Measurements from ENCODE around the gene BAIAP2. TPM values are rescaled to one million over a fixed set of nuclear protein-coding genes. Genes with fewer than 3 reads are reported as not detected.

BAIAP2 gene
- total and polyA plus RNA-seq, 8 donors, result 4.7 to 16.4 (median 11.1) TPM

DNA sequence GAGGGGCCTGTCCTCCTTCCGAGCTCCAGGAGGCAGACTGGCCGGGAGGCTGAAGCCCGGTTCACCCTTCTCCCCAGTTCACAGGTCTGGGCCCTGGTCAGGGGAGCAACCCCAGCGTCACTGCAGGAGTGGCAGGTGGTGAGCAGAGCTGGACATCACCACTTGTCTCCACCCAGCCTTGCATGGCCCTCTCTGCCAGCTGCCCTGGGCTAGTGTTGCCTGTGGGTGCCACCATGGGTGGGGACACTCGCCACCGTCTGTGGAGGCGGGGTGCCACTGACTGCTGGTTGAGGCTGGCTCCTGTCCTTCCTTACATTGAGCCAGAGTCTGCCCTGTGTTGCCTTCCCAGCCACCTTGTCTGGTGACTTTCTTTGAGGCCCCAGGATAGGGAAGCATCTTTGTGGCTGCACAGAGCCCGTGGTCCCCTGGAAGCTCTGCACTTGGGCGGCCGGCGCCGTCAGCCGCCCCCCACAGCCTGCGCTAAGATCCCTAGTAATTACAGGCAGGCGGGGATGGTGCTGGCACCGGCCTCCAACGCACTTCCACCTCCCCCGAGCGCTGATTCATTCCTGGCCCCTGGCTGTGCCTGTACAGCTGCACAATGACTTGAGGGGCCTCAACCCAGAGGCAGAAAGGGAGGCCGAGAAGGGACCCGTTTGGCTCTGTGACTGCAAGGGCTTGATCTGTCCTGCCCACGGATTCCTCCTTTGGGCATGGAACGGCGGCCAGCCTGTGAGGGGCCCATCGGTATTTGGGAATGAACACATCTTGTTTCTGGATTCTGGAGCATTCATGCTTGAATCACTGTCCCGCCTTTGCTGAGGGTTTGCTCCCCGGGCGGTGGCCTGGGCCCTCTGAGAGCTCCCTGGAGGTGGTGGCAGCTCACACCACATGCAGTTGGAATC, 5.2 kb downstream of the BAIAP2 start:
- TF ChIP-seq, protein P1, sequence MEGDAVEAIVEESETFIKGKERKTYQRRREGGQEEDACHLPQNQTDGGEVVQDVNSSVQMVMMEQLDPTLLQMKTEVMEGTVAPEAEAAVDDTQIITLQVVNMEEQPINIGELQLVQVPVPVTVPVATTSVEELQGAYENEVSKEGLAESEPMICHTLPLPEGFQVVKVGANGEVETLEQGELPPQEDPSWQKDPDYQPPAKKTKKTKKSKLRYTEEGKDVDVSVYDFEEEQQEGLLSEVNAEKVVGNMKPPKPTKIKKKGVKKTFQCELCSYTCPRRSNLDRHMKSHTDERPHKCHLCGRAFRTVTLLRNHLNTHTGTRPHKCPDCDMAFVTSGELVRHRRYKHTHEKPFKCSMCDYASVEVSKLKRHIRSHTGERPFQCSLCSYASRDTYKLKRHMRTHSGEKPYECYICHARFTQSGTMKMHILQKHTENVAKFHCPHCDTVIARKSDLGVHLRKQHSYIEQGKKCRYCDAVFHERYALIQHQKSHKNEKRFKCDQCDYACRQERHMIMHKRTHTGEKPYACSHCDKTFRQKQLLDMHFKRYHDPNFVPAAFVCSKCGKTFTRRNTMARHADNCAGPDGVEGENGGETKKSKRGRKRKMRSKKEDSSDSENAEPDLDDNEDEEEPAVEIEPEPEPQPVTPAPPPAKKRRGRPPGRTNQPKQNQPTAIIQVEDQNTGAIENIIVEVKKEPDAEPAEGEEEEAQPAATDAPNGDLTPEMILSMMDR (IDR thresholded peaks at IDR 0.05), result no peak
- intact Hi-C loops (cut with DNase I), result no loop called here
- Histone ChIP-seq H3K27me3 (no peaks in the 10 kb centered on the region), H3K4me3 (no peak overlapping the region), H3K27ac (no peak overlapping the region), H3K36me3 (no peaks in the 10 kb centered on the region), H3K4me1 (peaks cover 11 to 27% (median 26%) of the 10 kb centered on the region in 3 donors), H3K9me3 (no peaks in the 10 kb centered on the region)
- FAIRE-seq (no peak), DNase-seq (peak in 2 of 6 donors; percentile 33 to 71), ATAC-seq (no peak)
- WGBS, 2 donors, result 76 to 84% methylated on average over 28 of the region's 28 CpGs

DNA sequence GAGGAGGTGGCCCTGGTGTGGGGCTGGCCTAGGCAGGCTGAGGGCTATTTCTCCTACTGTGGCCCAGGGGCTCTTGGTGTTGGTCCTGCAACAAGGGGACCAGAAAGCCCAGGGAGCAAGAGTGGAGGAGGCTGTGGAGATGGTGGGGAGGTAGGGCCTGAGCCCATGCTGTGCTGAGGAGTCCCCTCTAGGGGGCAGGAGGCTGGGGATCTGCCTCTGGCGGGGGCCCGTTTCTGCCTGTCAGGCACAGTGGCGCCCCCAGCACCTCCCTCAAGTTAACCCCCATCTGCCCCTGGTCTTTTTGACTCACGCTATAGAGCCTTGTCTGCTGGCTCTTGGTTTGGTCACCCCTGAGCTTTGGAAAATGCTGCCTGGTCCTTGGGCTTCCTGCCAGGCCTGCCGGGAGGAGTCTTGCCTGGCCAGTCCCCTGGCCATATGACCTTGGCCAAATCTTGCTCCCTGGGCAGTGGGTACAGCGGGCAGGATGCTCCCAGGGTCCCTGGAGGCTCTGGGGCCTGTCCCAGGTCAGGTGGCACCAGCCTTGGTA, 5.9 kb downstream of the BAIAP2 start:
- WGBS, 2 donors, result 29 to 34% methylated on average over 6 of the region's 6 CpGs
- no peak for ATAC-seq
- intact Hi-C loops (cut with DNase I), result no loop called here
- H3K27ac ChIP-seq, result no peak overlapping the region
- no peak for FAIRE-seq
- DNase-seq, result peak in 2 of 6 donors; percentile 51 to 58
- H3K4me1 ChIP-seq, result peaks cover 11 to 28% (median 27%) of the 10 kb centered on the region in 3 donors
- no peak overlapping the region for H3K4me3 ChIP-seq
- H3K36me3 ChIP-seq, result no peaks in the 10 kb centered on the region
- H3K9me3 ChIP-seq, result no peaks in the 10 kb centered on the region
- TF ChIP-seq, protein P1 (IDR thresholded peaks at IDR 0.05), result peak in 1 of 4 donors; percentile 8
- no peaks in the 10 kb centered on the region for H3K27me3 ChIP-seq

DNA sequence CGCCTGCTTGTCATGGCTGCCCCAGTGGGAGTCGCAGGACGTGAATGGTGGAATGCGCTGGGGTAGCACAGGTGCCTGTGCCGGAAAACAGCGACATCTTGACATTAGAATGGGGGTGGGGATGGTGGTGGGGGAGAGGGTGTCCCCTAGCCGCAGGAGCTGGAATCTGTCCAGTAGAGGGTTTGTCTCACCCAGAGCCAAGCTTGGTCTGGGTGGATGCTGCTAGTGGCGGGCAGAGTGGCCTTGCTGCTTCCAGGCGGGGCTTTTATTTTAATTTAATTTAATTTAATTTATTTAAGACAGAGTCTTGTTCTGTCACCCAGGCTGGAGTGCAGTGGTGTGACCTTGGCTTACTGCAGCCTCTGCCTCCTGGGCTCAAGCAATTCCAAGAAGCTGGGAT, 7.7 kb downstream of the BAIAP2 start:
- Histone ChIP-seq H3K27ac (no peak overlapping the region), H3K4me1 (peaks cover 11 to 19% (median 16%) of the 10 kb centered on the region in 3 donors), H3K4me3 (no peak overlapping the region), H3K36me3 (no peaks in the 10 kb centered on the region), H3K27me3 (no peaks in the 10 kb centered on the region), H3K9me3 (no peaks in the 10 kb centered on the region)
- no peak for FAIRE-seq
- intact Hi-C loops (cut with DNase I), result no loop called here
- TF ChIP-seq, protein P1 (IDR thresholded peaks at IDR 0.05), result no peak
- WGBS, 2 donors, result 88 to 94% methylated on average over 9 of the region's 9 CpGs
- ATAC-seq, result no peak
- peak in 1 of 6 donors; percentile 18 for DNase-seq

DNA sequence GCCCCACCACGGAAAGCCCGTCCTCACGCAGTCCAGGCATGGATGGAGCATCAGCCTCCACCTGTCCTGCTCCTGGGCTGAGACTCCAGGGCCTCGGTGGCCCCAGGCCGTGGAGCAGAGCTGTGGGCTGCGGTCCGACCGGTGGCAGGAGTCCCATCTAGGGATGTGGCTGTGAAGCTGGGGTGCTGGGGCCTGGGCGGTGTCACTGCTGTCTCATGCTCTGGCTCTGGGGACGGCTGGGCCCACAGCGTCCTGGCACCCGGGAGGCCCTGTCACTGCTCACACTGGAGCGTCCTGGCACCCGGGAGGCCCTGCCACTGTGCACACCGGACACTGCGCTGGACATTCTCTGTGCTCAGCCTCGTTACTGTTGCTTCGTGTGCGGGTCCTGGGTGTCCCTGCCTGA, 8.4 kb downstream of the BAIAP2 start:
- Histone ChIP-seq H3K9me3 (no peaks in the 10 kb centered on the region), H3K27me3 (no peaks in the 10 kb centered on the region), H3K36me3 (no peaks in the 10 kb centered on the region), H3K27ac (peak overlapping the region in 1 of 4 donors; percentile 24), H3K4me3 (no peak overlapping the region), H3K4me1 (peaks cover 5 to 12% (median 9%) of the 10 kb centered on the region in 3 donors)
- FAIRE-seq (no peak), ATAC-seq (no peak), DNase-seq (no peak)
- TF ChIP-seq, protein P1 (IDR thresholded peaks at IDR 0.05), result no peak
- intact Hi-C loops (cut with DNase I), result no loop called here
- 93 to 95% methylated on average over 19 of the region's 19 CpGs for WGBS, 2 donors
